ENCODE measurements around the gene SMIM32. TPM values are rescaled to one million over a fixed set of nuclear protein-coding genes. Genes with fewer than 3 reads are reported as not detected.

The SMIM32 gene
- total RNA-seq, 1 donor from 2014 or later, result not detected

Other genes with a start within 250 kb of the SMIM32 start
- gene LECT2, start 238.2 kb downstream of the SMIM32 start, total RNA-seq, result not detected in 2 replicates
- gene TGFBI, start 164.2 kb downstream of the SMIM32 start, total RNA-seq, result 110 and 125 TPM in 2 replicates
- gene SMAD5, start 60.3 kb downstream of the SMIM32 start, total RNA-seq, result 42.6 and 50.6 TPM in 2 replicates
- not detected in 2 replicates for gene TRPC7, start 172.4 kb upstream of the SMIM32 start, total RNA-seq